MM.1S (cell line): ENCODE measurements around the gene DDX24.

Experiments used
- CTCF ChIP-seq: fragments of 300-600 bp; sonication (generic); IDR thresholded peaks from 2 replicates; pipeline ENCODE4 v1.5.1; 2016; ENCODE audit warnings: antibody characterized with exemption, low read length, mixed read lengths
- EZH2 ChIP-seq: fragments of 300-600 bp; sonication (generic); optimal IDR thresholded peaks from 2 replicates; pipeline ENCODE3; 2017; ENCODE audit warnings: low read depth, mild to moderate bottlenecking, antibody characterized with exemption, low read length, mixed read lengths
- EZH2phosphoT487 ChIP-seq: fragments of 300-600 bp; sonication (generic); IDR thresholded peaks from 2 replicates; pipeline ENCODE4 v1.6.1; 2018; ENCODE audit warnings: antibody characterized with exemption, low read length

GRCh38 chr14:94077111-94077821 is 3.7 kb downstream of the DDX24 start:
- TF ChIP-seq EZH2 (no peak), CTCF (no peak), EZH2phosphoT487 (no peak)
